HG03097 (cell line): Measurements from ENCODE around the gene CCDC180.
"Not testable (repeated sequence)": the region's sequence is repeated elsewhere in the genome, so short reads cannot be mapped to it uniquely, and the experiment has no call there.

Experiments used
- ATAC-seq: cut with Tn5 transposase; IDR thresholded peaks from one replicate; pipeline ENCODE4 v1.9.1; 2021; ENCODE audit not compliant: unreplicated experiment, low FRiP score

The CCDC180 gene

GRCh38 chr9:97307500-97308163, at the start of gene CCDC180:
Gene CCDC180, plus strand, starts transcription at chr9:97307659. Its CDS starts 405 bp downstream, at chr9:97308064.
- no peak for ATAC-seq

DNA sequence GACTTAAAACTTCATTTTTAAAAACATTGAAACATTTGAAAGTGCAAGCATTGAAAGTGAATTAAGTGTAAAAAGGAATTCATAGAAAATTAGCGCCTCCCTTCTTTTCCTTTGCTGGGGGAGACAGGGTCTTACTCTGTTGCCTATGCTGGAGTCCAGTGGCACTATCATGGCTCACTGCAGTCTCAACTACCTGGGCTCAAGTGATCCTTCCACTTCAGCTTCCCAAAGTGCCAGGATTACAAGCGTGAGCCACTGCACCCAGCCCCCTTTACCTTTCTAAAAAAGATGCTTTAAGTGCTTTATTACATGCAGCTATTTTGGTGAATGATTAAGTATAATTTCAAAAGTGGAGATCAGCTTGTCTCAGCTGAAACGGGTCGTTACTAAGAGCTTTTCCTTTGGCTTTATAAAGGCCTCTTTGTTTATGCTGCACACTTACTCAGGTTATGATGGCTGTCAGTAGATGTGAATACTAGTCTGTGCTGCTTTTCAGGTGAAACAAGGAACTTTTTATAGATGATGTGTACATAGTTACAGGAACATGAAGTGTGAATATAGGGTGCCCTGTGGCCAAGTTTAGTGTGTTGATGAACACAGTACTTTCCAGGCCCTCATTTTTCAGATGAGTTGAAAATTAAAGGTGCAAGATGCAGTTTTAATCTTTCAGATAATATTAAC, 47.5 kb upstream of the CCDC180 start:
- not testable (repeated sequence) for ATAC-seq

DNA sequence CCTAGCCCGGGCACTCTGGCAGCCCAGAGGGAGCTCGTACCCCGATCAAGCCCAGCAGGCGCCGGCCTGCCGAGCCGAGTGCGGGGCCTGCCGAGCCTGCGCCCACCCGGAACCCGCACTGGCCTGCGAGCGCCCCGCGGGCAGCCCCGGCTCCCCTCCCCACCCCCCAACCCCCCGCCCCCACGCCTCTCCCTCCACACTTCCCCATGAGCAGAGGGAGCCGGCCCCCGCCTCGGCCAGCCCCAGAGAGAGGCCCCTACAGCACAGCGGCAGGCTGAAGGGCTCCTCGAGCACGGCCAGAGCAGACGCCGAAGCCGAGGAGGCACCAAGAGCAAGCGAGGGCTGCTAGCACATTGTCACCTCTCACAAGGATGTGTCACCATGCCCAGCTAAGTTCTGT, 36.2 kb upstream of the CCDC180 start:
- ATAC-seq, result no peak

- no peak for ATAC-seq
These were observed 35.4 kb upstream of the CCDC180 start for GRCh38 chr9:97272072-97272471.

DNA sequence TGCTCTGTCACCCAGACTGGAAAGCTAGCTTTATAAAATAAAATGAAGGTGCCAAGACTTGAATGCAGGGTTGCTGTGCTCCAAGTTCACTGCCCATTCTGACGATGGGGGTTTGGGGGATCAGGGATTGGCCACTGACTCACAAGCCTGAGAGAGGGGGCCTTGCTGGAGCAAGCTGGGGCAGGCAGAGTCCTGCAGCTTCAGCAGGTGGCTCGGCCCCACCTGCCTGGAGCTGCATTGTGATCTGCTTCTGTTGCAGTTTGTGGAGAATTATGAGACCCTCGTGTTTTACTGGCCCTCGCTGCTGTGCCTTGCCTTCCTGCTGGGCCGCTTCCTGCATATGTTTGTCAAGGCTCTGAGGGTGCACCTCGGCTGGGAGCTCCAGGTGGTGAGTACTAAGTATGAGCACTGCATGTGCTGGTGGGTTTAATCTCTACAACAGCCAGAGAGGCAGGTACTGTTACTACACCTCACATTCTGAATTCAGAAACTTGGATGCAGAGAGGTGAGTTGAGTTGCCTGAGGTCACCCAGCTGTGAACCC, 31.1 kb upstream of the CCDC180 start:
- no peak for ATAC-seq

DNA sequence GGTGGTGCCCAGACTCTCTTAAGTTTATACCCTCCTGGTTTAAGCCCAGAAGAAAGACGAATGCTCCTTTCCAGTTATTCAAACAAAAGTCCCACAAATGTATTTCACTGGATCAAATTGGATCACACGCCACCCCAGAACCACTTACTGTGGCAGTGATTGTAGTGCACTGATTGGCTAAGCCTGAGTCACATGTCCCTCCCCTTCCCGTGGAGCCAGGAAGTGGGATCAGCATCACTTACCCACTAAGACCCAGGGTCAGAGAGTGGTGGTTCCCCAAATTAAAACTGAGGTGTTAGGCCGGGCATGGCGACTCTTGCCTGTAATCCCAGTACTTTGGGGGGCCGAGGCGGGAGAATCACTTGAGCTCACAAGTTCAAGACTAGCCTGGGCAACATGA, 29.5 kb upstream of the CCDC180 start:
- no peak for ATAC-seq

GRCh38 chr9:97280755-97281330, 26.6 kb upstream of the CCDC180 start:
- ATAC-seq, result no peak

- ATAC-seq, result no peak
These were observed 23.7 kb upstream of the CCDC180 start for GRCh38 chr9:97283768-97284167.

GRCh38 chr9:97284798-97285197, 22.7 kb upstream of the CCDC180 start:
- ATAC-seq, result no peak

DNA sequence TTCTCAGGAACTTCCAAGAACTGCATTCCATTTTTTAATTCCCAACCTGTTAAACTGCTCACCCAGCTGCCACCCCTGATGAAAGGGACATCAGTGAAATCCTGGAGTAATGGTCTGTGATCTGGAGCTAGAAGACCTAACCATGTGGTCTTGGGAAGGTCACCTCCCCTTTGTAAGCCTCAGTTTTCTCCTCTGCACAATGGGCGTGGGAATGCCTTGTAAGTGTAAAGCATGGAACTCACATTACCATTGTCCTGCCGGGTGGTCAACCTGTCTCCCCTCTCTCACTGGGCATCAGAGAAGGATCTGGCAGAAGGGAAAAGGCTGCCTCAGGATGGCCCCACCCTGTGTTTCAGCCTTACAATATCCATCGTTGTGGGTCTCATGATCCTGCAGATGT, 15.3 kb upstream of the CCDC180 start:
- ATAC-seq, result no peak

DNA sequence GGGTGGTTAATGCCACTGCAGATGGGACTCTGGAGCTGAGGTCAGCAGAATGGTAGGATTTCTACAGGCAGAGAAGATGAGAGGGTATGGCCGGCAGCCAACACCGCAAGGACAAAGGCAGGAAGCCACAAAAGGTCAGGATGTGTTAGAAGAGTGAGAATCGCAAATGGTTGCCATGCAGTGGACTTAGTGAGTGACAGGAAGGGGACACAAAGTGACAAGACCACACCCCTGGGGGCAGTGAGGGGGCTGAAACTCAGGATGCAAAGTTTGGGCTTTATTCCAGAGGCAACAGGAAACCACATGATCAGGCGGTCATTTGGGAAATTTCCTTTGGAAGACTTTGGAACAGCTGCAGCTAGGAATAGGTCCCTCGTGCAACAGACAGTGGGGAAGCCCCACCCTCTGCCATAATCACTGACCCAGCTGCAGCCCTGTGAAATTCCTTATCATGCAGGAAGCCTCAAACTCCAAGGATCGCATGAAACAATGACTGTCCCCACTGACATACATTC, 14.2 kb upstream of the CCDC180 start:
- ATAC-seq, result no peak

DNA sequence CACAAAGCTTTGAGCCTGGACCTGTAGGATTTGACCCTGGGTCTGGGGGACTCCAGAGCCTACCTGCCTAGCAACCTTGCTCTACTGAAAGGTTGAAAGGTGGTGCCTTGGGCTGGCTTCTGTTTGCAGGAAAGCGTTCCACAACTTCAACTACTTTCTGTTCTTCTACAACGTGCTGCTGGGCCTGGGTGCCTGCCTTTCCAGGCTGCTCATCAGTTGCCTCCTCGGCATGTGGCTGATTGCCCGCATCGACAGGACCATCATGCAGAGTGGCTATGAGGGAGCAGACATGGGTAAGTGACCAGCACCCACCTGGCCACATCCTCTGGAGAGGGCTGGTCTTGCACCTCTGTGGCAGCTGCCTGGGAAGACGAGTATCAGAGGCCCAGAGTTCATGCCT, 13.6 kb upstream of the CCDC180 start:
- ATAC-seq, result no peak

DNA sequence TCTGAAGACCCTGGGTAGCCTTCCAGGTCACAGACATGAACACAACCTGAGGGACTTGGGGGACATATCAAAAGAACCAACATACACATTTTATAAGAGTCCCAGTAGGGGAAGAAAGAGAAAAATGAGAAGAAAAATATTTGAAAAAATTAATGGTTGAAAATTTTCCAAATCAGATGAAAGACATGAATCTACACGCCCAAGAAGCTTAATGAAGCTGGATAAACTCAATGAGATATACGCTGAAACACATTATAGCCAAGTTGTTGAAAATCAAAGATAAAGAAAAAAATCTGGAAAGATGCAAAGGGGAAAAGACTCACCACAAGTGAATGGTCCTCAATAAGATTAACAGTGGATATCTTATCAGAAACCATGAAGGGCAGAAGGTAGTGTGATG, 9.6 kb upstream of the CCDC180 start:
- no peak for ATAC-seq

DNA sequence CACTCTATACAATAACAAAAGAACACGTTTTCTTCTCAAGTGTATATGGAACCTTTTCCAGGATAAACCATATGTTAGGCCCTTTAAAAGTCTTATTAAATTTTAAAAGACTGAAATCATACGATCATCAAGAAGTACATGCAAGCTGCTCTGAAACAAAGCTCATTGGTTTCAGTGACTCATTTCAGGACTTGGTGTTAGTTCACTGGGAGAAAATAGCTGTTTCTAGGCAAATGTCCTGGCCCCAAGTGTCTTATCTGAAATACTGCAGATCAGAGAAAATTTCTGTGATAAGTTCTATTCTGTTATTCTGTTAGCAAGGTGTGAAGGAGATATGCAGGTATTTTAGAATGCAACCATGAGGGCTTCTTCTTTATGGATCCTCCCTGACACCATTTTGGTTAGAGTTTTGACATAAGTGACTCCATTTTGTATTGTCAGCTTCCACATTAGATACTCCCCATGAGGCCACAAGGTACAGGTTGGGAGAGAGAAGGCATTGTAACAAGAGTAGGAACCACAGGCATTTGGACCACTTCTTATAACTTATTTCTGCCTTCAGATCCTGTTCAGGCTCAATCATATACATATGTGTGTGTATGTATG, 7.5 kb upstream of the CCDC180 start:
- ATAC-seq, result no peak

DNA sequence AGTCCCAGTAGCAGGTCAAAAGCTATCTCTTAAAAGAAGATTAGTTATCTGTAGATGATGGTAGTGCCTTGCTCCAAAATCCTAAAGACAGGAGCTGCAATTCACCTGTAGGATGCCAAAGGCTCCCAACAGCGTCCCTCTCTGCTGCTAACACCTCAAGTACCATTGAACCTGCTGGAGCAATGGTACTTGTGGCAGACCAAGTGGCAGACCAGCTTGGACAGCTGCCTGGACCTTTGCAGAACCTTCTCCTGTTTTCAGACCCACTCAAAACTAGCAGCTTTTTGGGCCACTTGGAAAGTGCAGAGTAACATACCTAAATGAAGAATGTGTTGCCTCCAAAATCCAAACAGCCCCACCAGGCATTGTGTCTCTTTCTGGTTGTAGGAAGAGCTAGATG, 6.9 kb upstream of the CCDC180 start:
- ATAC-seq, result no peak

GRCh38 chr9:97301974-97302373, 5.5 kb upstream of the CCDC180 start:
- ATAC-seq, result no peak

GRCh38 chr9:97304586-97304985, 2.9 kb upstream of the CCDC180 start:
- no peak for ATAC-seq

DNA sequence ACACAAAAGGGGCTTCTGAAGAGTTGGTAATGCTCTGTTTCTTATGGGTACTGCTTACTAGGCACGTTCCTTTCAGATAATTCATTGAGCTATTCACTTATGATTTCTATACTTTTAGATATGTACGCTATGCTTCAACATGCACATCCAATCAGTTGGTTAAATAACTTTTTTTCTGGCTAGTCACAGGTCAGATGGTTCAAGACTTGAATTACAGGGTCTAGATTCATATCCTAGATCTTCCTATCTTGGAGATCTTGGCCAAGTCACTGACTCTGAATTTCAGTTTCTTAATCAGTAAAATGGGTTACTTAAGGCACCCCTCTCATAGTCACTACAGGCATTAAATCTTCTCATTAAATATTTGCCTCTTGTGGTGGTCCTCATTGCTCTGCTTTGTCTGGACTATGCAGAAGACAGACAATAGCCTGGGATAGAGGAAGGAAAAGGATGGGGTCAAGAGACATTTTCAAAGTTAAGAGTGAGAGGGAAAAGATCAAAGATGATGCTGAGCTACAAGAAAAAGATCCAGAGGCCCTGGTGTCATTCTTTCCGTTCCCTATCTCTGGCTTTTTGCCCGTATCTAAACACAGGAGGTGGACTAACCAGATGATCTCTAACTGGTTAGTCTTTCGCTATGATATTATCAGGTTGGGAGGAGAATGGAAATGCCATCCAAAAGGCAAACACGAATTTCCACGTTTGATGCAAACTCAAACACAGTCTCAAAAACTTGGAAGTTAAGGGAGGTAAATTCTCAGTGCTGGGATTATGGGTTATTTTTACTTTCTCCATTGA, 1.8 kb upstream of the CCDC180 start:
- ATAC-seq, result no peak

- no peak for ATAC-seq
These were observed 368 bp upstream of the CCDC180 start for GRCh38 chr9:97307091-97307490.

DNA sequence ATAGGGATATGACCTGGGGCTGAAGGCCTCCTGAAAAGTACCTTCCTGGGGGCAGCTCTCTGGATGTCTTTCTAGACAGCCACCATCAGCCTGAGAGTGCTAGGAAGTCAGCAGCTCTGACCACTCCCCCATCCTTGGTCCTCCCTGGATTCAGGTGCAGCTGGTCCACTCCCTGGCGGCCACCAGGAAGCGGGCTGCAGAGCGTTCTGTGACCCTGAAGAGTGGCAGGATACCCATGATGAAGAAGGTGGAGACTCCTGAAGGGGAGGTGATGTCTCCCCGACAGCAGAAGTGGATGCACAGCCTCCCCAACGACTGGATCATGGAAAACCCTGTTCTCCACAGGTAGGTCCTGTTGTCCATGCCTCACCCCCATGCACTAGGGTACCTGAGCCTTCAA, 1.8 kb downstream of the CCDC180 start:
- no peak for ATAC-seq
